Measurements from ENCODE around the gene CYP3A7. TPM values are rescaled to one million over a fixed set of nuclear protein-coding genes. Genes with fewer than 3 reads are reported as not detected.

CYP3A7 gene
- total and polyA plus RNA-seq, 2 of the 4 experiments (the other 2 are of a cell fraction): not detected

- no peak overlapping the region for H2AK5ac ChIP-seq (ENCODE audit: low read depth, low read length)
- H3K56ac ChIP-seq (ENCODE audit: extremely low read depth, insufficient read depth, low read length): no peak overlapping the region
- intact Hi-C loops (cut with micrococcal nuclease): no loop called here
- H3K4me3 ChIP-seq (ENCODE audit: insufficient read depth, low read depth, low read length): no peak overlapping the region
- POLR2A ChIA-PET (ENCODE audit: unreplicated experiment): no interaction called here
- no peak overlapping the region for H3K23ac ChIP-seq (ENCODE audit: low read depth, low read length)
- no CpG with 5 or more reads among the region's 3 CpGs for WGBS, 2 experiments (ENCODE audit: extremely low coverage in 2 of 2, insufficient read length in 1 of 2)
- H2AFZ ChIP-seq (replicated peaks; ENCODE audit: low read length, poor library complexity): no peak overlapping the region
- no peak overlapping the region for H2AK9ac ChIP-seq (replicated peaks; ENCODE audit: low read depth, low read length, poor library complexity)
- H3K18ac ChIP-seq (ENCODE audit: low read depth, low read length): no peak overlapping the region
- H3K79me1 ChIP-seq (ENCODE audit: low read depth in 1 of 2, low read length in 2 of 2): no peaks in the 10 kb centered on the region
- H3K4ac ChIP-seq (ENCODE audit: low read depth, low read length): no peak overlapping the region
- H3K9me1 ChIP-seq (ENCODE audit: insufficient read depth, low read length): no peaks in the 10 kb centered on the region
- H3K27me3 ChIP-seq (ENCODE audit: control insufficient read depth, insufficient read depth, low read length): peaks cover 4% of the 10 kb centered on the region; the same call in 1 of the 2 replicates
- no peak overlapping the region for H3K27ac ChIP-seq (ENCODE audit: insufficient read depth, low read length)
- dilution Hi-C loops (cut with HindIII; ENCODE audit: low sequenced_read_pairs, unreplicated experiment): no loop called here
- H2BK5ac ChIP-seq (ENCODE audit: low read depth, low read length, poor library complexity, severe bottlenecking): no peak overlapping the region
- no TSS peak for BruUV-seq (replicated peaks)
- H3K4me2 ChIP-seq (ENCODE audit: low read depth, low read length): no peak overlapping the region
- H4K5ac ChIP-seq (ENCODE audit: low read depth, low read length): no peak overlapping the region
- H3K9ac ChIP-seq (ENCODE audit: low read depth, low read length): no peak overlapping the region
- H3K4me1 ChIP-seq (ENCODE audit: control insufficient read depth, insufficient read depth, low read length): no peaks in the 10 kb centered on the region
- no peaks in the 10 kb centered on the region for H3K36me3 ChIP-seq (ENCODE audit: control insufficient read depth, insufficient read depth, low read length)
- no peak for DNase-seq
- no peaks in the 10 kb centered on the region for H4K20me1 ChIP-seq (ENCODE audit: insufficient read depth, low read length)
- no peak for TF ChIP-seq USF2 (IDR thresholded peaks at IDR 0.05; ENCODE audit: low read depth, low read length)
- no peak for TF ChIP-seq CTCF (conservative IDR thresholded peaks at IDR 0.05; ENCODE audit: low read depth, low read length)
- no peak for TF ChIP-seq POLR2A (IDR thresholded peaks at IDR 0.05; ENCODE audit: low read depth, low read length)
- no peak for TF ChIP-seq RAD21 (IDR thresholded peaks at IDR 0.05; ENCODE audit: low read length)
- TF ChIP-seq NFE2L2 (IDR thresholded peaks at IDR 0.05; ENCODE audit: low read depth, low read length): no peak
- no peak for TF ChIP-seq BHLHE40 (IDR thresholded peaks at IDR 0.05; ENCODE audit: low read depth, low read length)
- TF ChIP-seq RFX5 (IDR thresholded peaks at IDR 0.05; ENCODE audit: low read depth, low read length): no peak
- no peak for TF ChIP-seq SMC3 (IDR thresholded peaks at IDR 0.05; ENCODE audit: low read depth, low read length)
- TF ChIP-seq FOS (IDR thresholded peaks at IDR 0.05; ENCODE audit: low read depth, low read length): no peak
- TF ChIP-seq, protein P1, sequence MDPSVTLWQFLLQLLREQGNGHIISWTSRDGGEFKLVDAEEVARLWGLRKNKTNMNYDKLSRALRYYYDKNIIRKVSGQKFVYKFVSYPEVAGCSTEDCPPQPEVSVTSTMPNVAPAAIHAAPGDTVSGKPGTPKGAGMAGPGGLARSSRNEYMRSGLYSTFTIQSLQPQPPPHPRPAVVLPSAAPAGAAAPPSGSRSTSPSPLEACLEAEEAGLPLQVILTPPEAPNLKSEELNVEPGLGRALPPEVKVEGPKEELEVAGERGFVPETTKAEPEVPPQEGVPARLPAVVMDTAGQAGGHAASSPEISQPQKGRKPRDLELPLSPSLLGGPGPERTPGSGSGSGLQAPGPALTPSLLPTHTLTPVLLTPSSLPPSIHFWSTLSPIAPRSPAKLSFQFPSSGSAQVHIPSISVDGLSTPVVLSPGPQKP (IDR thresholded peaks at IDR 0.05; ENCODE audit: borderline replicate concordance, low read depth, low read length): no peak
- TF ChIP-seq MAFK (IDR thresholded peaks at IDR 0.05; ENCODE audit: low read depth, low read length): no peak
- no peak for TF ChIP-seq CHD1 (IDR thresholded peaks at IDR 0.05; ENCODE audit: low read depth, low read length)
- no peak for TF ChIP-seq CEBPB (IDR thresholded peaks at IDR 0.05; ENCODE audit: low read depth, low read length)
- no peak for TF ChIP-seq RCOR1 (IDR thresholded peaks at IDR 0.05; ENCODE audit: insufficient replicate concordance, low read length)
- no peak for TF ChIP-seq MAZ (IDR thresholded peaks at IDR 0.05; ENCODE audit: borderline replicate concordance, low read depth, low read length)
- no peak for TF ChIP-seq MXI1 (IDR thresholded peaks at IDR 0.05; ENCODE audit: borderline replicate concordance, low read depth, low read length)
- no peak for ATAC-seq (ENCODE audit: low read depth)
- H4K8ac ChIP-seq (ENCODE audit: low read depth in 2 of 2, low read length in 2 of 2): no peak overlapping the region
- CTCF ChIA-PET: no interaction called here
- in situ Hi-C loops (cut with MboI; ENCODE audit: low sequenced_read_pairs): no loop called here
- no peak overlapping the region for H4K91ac ChIP-seq (ENCODE audit: insufficient read depth, low read depth, low read length)
- no peak overlapping the region for H2BK20ac ChIP-seq (ENCODE audit: low read depth, low read length)
- H3K9me3 ChIP-seq (ENCODE audit: control insufficient read depth, insufficient read depth, low read length): no peaks in the 10 kb centered on the region
- no peak overlapping the region for H3K14ac ChIP-seq (replicated peaks; ENCODE audit: low read depth, low read length)
- no peak overlapping the region for H2BK120ac ChIP-seq (ENCODE audit: low read depth, low read length)
- no peak overlapping the region for H2BK15ac ChIP-seq (ENCODE audit: low read depth, low read length)
Measured at GRCh38 chr7:99766484-99767099, 31.6 kb upstream of the CYP3A7 start.

All from IMR-90 (cell line).